HepG2 (cell line): ENCODE measurements around the gene ARHGEF40. TPM values are rescaled to one million over a fixed set of nuclear protein-coding genes. Genes with fewer than 3 reads are reported as not detected.

Source experiments
- ARID3A ChIP-seq: IDR thresholded peaks from 2 replicates; pipeline ENCODE4 v1.6.1; 2012; ENCODE audit warnings: low read depth, low read length, improper control_type of control experiment
- ASH2L ChIP-seq: fragments of 300-600, 200-600 bp; sonication (generic); IDR thresholded peaks from 2 replicates; pipeline ENCODE4 v1.7.0; 2017; ENCODE audit warnings: low read depth, mild to moderate bottlenecking, moderate library complexity, mixed read lengths, low read length; ENCODE audit not compliant: insufficient read length
- BATF2 ChIP-seq: sonication (generic); formaldehyde crosslinking; IDR thresholded peaks from 2 replicates; pipeline ENCODE4 v1.8.0; 2022; ENCODE audit warnings: mild to moderate bottlenecking, missing genetic modification reagents, moderate library complexity
- BRCA1 ChIP-seq: sonication (generic); formaldehyde crosslinking; IDR thresholded peaks from 2 replicates; pipeline ENCODE4 v1.4.0; 2020; ENCODE audit warnings: missing genetic modification reagents
- DNMT1 ChIP-seq: sonication (generic); formaldehyde crosslinking; IDR thresholded peaks from 2 replicates; pipeline ENCODE4 v1.5.1; 2020; ENCODE audit warnings: mild to moderate bottlenecking, missing genetic modification reagents
- E2F2 ChIP-seq: sonication (generic); formaldehyde crosslinking; IDR thresholded peaks from 2 replicates; pipeline ENCODE4 v1.4.0; 2020; ENCODE audit warnings: missing genetic modification reagents, borderline replicate concordance
- EP300 ChIP-seq, 3 experiments: sonication (generic) in 1 of 3; formaldehyde crosslinking in 1 of 3; IDR thresholded peaks; 2 replicates each; pipeline versions ENCODE4 v1.5.1 to v1.6.1; 2011 to 2020; ENCODE audit warnings: low read depth in 2 of 3, low read length in 2 of 3, borderline replicate concordance in 1 of 3, improper control_type of control experiment in 1 of 3, mild to moderate bottlenecking in 1 of 3, missing genetic modification reagents in 1 of 3, moderate library complexity in 1 of 3
- HHEX ChIP-seq: IDR thresholded peaks from 2 replicates; pipeline ENCODE4 v1.6.1; 2016; ENCODE audit warnings: control low read depth
- HNF4G ChIP-seq, 2 experiments: sonication (generic) in 1 of 2; formaldehyde crosslinking in 1 of 2; IDR thresholded peaks; 2 replicates each; pipeline versions ENCODE4 v1.4.0 to v1.6.1; 2011 to 2020; ENCODE audit warnings: borderline replicate concordance in 2 of 2, low read depth in 2 of 2, mild to moderate bottlenecking in 2 of 2, low read length in 1 of 2, missing genetic modification reagents in 1 of 2, moderate library complexity in 1 of 2
- KMT2B ChIP-seq: IDR thresholded peaks from 2 replicates; pipeline ENCODE4 v1.6.1; 2016; ENCODE audit warnings: missing genetic modification reagents, missing compliant biosample characterization
- NFYB ChIP-seq: sonication (generic); formaldehyde crosslinking; IDR thresholded peaks from 2 replicates; pipeline ENCODE4 v1.4.0; 2020; ENCODE audit warnings: missing genetic modification reagents
- POLR2AphosphoS5 ChIP-seq: IDR thresholded peaks from 2 replicates; pipeline ENCODE4 v1.6.1; 2012; ENCODE audit warnings: low read depth, low read length
- RFX3 ChIP-seq: IDR thresholded peaks from 2 replicates; pipeline ENCODE4 v1.6.1; 2016; ENCODE audit warnings: missing biosample characterization, missing genetic modification reagents
- SKI ChIP-seq: fragments of 450-650 bp; IDR thresholded peaks from one replicate; pipeline ENCODE4 v1.6.1; 2018; ENCODE audit warnings: mild to moderate bottlenecking; ENCODE audit not compliant: partially characterized antibody
- SMAD9 ChIP-seq: sonication (generic); formaldehyde crosslinking; IDR thresholded peaks from 2 replicates; pipeline ENCODE4 v1.5.1; 2020; ENCODE audit warnings: mild to moderate bottlenecking, missing genetic modification reagents
- TEAD3 ChIP-seq: optimal IDR thresholded peaks from 2 replicates; pipeline ENCODE3; 2016; ENCODE audit warnings: borderline replicate concordance
- TFDP2 ChIP-seq: sonication (generic); formaldehyde crosslinking; IDR thresholded peaks from 2 replicates; pipeline ENCODE4 v1.4.0; 2020; ENCODE audit warnings: missing genetic modification reagents
- TRIM24 ChIP-seq: sonication (generic); formaldehyde crosslinking; IDR thresholded peaks from 2 replicates; pipeline ENCODE4 v1.8.0; 2022; ENCODE audit warnings: mild to moderate bottlenecking, missing genetic modification reagents
- ZNF101 ChIP-seq: sonication (generic); formaldehyde crosslinking; IDR thresholded peaks from 2 replicates; pipeline ENCODE4 v1.4.0; 2020; ENCODE audit warnings: mild to moderate bottlenecking, low read depth, missing genetic modification reagents, borderline replicate concordance
- ZNF235 ChIP-seq: sonication (generic); formaldehyde crosslinking; IDR thresholded peaks from 2 replicates; pipeline ENCODE4 v1.8.1; 2023; ENCODE audit warnings: mild to moderate bottlenecking, missing genetic modification reagents, borderline replicate concordance
- ZNF292 ChIP-seq: sonication (generic); formaldehyde crosslinking; IDR thresholded peaks from 2 replicates; pipeline ENCODE4 v1.8.1; 2022; ENCODE audit warnings: mild to moderate bottlenecking, low read depth, missing genetic modification reagents, borderline replicate concordance
- ZNF326 ChIP-seq: sonication (generic); formaldehyde crosslinking; IDR thresholded peaks from 2 replicates; pipeline ENCODE4 v1.4.0; 2020; ENCODE audit warnings: missing genetic modification reagents, borderline replicate concordance
- ZNF562 ChIP-seq: sonication (generic); formaldehyde crosslinking; IDR thresholded peaks from 2 replicates; pipeline ENCODE4 v1.8.0; 2022; ENCODE audit warnings: missing genetic modification reagents, borderline replicate concordance
- ZNF572 ChIP-seq: sonication (generic); formaldehyde crosslinking; IDR thresholded peaks from 2 replicates; pipeline ENCODE4 v1.5.1; 2020; ENCODE audit warnings: mild to moderate bottlenecking, missing genetic modification reagents
- polyA plus RNA-seq, 8 experiments: library from polyadenylated mRNA; depleted of rRNA in 3 of 8; stranded (reverse) in 7 of 8; unstranded in 1 of 8; fragments of >200 nt; fragmentation: Illumina TruSeq in 4 of 8; extraction: Trizol in 4 of 8; gene quantifications; 2 replicates each; pipeline versions ENCODE4 v1.2.1 to v1.2.3, GENCODE V29; 2011 to 2016; ENCODE audit warnings: low read depth in 4 of 8, missing spikeins in 1 of 8, mixed read lengths in 1 of 8; ENCODE audit not compliant: insufficient read depth in 1 of 8
- total RNA-seq, 5 experiments: library from RNA; depleted of rRNA; stranded (reverse); fragments of >200 nt; fragmentation: Illumina TruSeq; extraction: Trizol; gene quantifications; 2 replicates each; pipeline ENCODE4 v1.2.3, GENCODE V29; 2016; ENCODE audit warnings: low read depth in 1 of 5

The ARHGEF40 gene
- total and polyA plus RNA-seq, 2 of the 13 experiments (the other 11 are each of a cell fraction or from before 2014, with no cell fraction given): 28.1 to 78.1 TPM

- TF ChIP-seq ZNF326 (CRISPR knock-in tag) (no peak), EP300 (IDR thresholded peaks at IDR 0.05; ENCODE audit: low read depth in 2 of 2, low read length in 2 of 2) (peak; percentile 20 to 52; a peak in 1 of 4 replicates), EP300 (CRISPR knock-in tag; IDR thresholded peaks at IDR 0.05; ENCODE audit: borderline replicate concordance) (no peak), KMT2B (CRISPR knock-in tag) (no peak), ASH2L (peak; percentile 75), NFYB (peak; percentile 56), ARID3A (peak; percentile 18; the same call in 1 of the 2 replicates), ZNF235 (CRISPR knock-in tag) (no peak), DNMT1 (CRISPR knock-in tag) (no peak), TFDP2 (CRISPR knock-in tag) (0 out of 2 replicates have a peak, but pooled peaks have one; percentile 23), POLR2AphosphoS5 (peak; percentile 71), E2F2 (no peak), HHEX (no peak), ZNF562 (CRISPR knock-in tag) (no peak), ZNF101 (CRISPR knock-in tag) (no peak), HNF4G (IDR thresholded peaks at IDR 0.05; ENCODE audit: borderline replicate concordance, low read depth, low read length) (no peak; the same call in 1 of the 2 replicates), HNF4G (CRISPR knock-in tag; IDR thresholded peaks at IDR 0.05; ENCODE audit: borderline replicate concordance, low read depth) (0 out of 2 replicates have a peak, but pooled peaks have one; percentile 26), BRCA1 (no peak), RFX3 (CRISPR knock-in tag) (peak; percentile 77), TRIM24 (no peak), BATF2 (no peak), SMAD9 (CRISPR knock-in tag) (no peak), ZNF572 (no peak), SKI (no peak), TEAD3 (no peak), ZNF292 (CRISPR knock-in tag) (0 out of 2 replicates have a peak, but pooled peaks have one; percentile 48)
Observed at GRCh38 chr14:21109377-21110138, 39.5 kb downstream of the ARHGEF40 start (continued).
